Measurements from ENCODE around the gene CMTM6. TPM values are rescaled to one million over a fixed set of nuclear protein-coding genes. Genes with fewer than 3 reads are reported as not detected.
"Not testable (repeated sequence)": the region's sequence is repeated elsewhere in the genome, so short reads cannot be mapped to it uniquely, and the experiment has no call there.

CMTM6 gene
- total RNA-seq, 1 donor from 2014 or later: 8.9 TPM

GRCh38 chr3:32454731-32455608 lies 47.7 kb downstream of the CMTM6 start:
- intact Hi-C loops (cut with DNase I): no loop called here
- ATAC-seq (ENCODE audit: poor library complexity) (no peak), DNase-seq (no peak)

GRCh38 chr3:32454111-32454510 lies 48.5 kb downstream of the CMTM6 start:
- intact Hi-C loops (cut with DNase I): no loop called here
- no peak for DNase-seq
- no peak for ATAC-seq (ENCODE audit: poor library complexity)

DNA sequence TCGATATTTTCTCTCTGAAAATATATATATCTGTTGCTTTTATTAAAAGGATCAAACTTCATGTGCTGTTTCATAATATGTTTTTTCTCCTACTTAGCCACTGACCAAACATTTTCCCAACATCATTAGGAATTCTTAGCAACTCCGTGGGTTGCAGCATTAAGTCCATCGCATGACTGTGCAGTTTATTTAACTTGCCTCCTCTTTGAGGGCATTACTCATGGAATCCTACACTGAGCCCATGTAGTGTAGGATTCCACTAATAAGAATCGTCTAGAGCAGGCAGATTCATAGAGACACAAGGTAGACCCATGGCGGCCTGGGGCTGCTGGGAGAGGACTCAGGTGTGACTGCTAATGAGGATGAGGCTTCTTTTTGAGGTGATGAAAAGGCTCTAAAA lies 49.3 kb downstream of the CMTM6 start:
- intact Hi-C loops (cut with DNase I): no loop called here
- ATAC-seq (ENCODE audit: poor library complexity) (no peak), DNase-seq (no peak)

GRCh38 chr3:32452009-32452408 lies 50.6 kb downstream of the CMTM6 start:
- intact Hi-C loops (cut with DNase I): no loop called here
- DNase-seq: no peak

DNA sequence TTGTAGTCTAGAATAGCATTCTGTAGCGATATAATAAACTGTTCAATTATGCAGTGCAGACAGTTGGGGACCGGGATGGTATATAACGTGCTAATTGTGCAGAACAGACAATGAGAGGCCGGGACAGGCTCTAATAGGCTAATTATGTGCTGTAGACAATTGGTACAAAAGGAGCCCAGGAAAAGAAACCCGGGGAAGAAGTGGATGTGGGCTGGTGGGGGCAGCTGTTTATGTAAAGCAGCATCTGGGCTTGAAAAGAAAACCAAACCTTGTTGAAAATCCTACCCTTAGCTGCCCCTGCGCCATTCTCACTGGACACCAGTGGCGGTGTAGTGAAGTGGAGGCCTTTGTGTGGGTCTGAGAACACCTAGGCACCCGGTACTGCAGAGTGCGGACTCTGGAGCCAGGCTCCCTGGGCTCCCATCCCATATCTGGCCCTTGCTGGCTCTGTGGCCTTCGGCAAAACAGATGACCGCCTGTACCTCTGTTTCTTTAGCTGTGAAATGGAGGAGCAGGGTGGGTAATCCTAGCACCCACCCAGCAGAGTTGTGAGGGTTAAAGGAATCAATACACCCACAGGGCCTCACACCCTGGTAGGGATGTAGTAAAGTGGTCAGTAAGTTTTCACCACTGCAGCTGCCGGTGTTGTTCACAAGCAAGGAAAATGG lies 51.5 kb downstream of the CMTM6 start:
- intact Hi-C loops (cut with DNase I): no loop called here
- no peak for DNase-seq
- ATAC-seq (ENCODE audit: poor library complexity): no peak

More at GRCh38 chr3:32452009-32452408, 50.6 kb downstream of the CMTM6 start:
- ATAC-seq (ENCODE audit: poor library complexity): no peak

GRCh38 chr3:32450426-32450825 lies 52.2 kb downstream of the CMTM6 start:
- DNase-seq (no peak), ATAC-seq (ENCODE audit: poor library complexity) (no peak)
- intact Hi-C loops (cut with DNase I): no loop called here

GRCh38 chr3:32449691-32450090 lies 53.0 kb downstream of the CMTM6 start:
- no peak for ATAC-seq (ENCODE audit: poor library complexity)
- intact Hi-C loops (cut with DNase I): no loop called here
- no peak for DNase-seq

DNA sequence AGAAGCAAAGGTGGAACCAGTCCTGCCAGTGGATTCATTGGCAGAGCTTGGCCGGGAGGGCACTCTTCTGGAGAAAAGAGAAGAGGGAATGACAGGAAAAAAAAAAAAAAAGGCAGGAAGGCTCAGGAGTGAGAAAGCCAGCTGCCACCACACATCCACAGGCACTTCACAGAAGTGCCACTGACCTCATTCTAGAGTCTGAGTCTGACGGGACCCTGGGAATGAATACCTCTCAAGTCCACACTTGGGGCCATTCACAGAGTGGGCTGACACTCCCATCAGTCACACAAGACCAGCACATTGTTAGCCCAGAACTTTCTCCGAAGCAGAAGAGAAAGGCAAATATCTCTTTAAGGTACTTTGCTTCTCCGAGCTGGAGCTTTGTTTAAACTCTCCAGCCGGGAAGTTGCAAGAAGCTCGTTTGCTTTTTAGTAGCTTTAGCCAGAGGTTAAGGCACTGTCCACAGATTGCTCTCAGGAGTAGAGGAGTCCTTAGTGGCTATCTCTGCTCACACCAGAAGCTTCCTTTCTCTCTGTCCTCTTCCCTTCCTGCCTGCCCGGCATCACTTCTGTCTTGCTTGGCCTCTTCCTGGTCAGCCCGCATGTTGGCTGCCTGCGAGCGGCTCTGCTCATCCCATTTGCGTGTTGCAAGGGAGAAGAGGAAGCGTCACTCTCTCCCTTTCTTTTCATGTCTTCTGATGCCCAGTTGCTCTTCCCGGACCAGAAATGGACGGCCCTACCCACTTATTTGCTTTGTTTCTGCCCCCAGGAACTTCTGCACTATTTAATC lies 53.8 kb downstream of the CMTM6 start:
- DNase-seq: no peak
- ATAC-seq (ENCODE audit: poor library complexity): peak; percentile 43
- intact Hi-C loops (cut with DNase I): no loop called here

- no peak for DNase-seq
- ATAC-seq (ENCODE audit: poor library complexity): no peak
- intact Hi-C loops (cut with DNase I): no loop called here
Measured at GRCh38 chr3:32447865-32448400, 54.7 kb downstream of the CMTM6 start.

- intact Hi-C loops (cut with DNase I): no loop called here
- ATAC-seq (ENCODE audit: poor library complexity): no peak
Measured at GRCh38 chr3:32443478-32443877, 59.2 kb downstream of the CMTM6 start.

GRCh38 chr3:32442766-32443165 lies 59.9 kb downstream of the CMTM6 start:
- ATAC-seq (ENCODE audit: poor library complexity) (no peak), DNase-seq (no peak)
- intact Hi-C loops (cut with DNase I): no loop called here

More at GRCh38 chr3:32443478-32443877, 59.2 kb downstream of the CMTM6 start:
- no peak for DNase-seq

DNA sequence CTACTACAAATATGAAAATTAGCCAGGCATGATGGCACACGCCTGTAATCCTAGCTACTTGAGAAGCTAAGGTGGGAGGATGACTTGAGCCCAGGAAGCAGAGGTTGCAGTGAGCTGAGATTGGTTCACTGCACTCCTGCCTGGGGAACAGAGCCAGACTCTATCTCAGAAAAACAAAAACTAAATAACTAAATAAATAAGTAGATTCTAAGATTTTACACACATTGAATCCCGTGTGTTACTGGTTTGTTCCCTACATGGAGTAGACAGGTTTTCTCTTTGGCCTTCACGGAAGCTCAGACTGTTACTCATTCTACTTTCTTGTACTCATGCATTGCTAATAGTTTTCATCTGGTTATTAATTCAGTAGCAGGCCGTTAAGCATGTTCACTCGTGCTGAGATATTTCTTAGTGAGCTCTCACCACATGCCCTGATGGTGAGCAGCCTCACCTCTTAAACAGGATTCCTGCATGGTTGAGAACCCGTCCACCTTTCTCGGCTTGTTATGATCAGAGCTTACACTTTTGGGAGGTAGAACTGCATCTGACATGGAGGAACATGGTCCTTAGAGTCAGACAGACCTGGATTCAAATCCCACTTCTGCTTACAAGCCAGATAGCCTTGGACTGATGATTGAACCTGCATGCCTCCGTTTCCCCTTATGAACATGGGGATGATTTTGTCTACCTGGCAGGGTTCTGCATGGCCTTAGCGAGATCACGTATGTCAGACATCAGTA lies 61.9 kb downstream of the CMTM6 start:
- DNase-seq (no peak), ATAC-seq (ENCODE audit: poor library complexity) (no peak)
- intact Hi-C loops (cut with DNase I): no loop called here

- DNase-seq; ATAC-seq (ENCODE audit: poor library complexity); intact Hi-C loops (cut with DNase I): not testable (repeated sequence)
Measured at GRCh38 chr3:32439421-32439820, 63.2 kb downstream of the CMTM6 start.

DNA sequence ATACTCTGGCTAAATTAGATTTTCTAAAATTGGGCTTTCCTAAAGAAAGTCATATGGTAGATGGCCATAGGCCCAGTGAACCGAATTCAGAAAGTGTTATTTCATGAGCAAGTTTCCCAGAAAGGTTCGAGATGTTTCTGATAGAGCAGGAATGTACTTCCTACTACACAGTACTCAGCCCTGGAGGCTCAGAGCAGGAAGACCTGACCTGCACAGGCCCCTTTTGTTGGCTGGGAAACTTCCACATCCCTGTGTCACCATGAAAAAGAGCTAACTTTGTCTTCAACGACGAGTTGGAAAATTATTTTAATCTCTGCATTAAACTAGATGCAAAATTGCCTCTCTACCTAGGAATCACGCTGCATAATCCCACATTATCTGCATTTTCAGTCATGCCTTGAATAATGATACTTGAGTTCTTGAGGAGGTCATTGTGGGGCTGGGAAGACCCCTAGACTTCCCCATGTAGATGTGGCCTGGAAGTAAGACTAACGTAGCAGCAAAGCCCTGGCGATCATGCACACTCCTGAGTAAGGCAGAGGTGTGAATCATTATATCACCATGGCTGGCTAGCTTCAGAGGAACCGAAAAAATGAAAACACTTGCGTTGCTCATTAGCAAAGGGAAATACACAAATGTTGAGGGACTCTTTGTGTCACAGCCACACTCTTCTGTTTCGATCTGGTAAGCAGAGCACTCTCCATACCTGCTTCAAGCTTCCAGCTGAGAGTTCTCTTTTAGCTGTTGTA lies 63.9 kb downstream of the CMTM6 start:
- ATAC-seq (ENCODE audit: poor library complexity) (no peak), DNase-seq (no peak)
- intact Hi-C loops (cut with DNase I): no loop called here

- intact Hi-C loops (cut with DNase I): no loop called here
- DNase-seq (no peak), ATAC-seq (ENCODE audit: poor library complexity) (no peak)
Measured at GRCh38 chr3:32437896-32438295, 64.8 kb downstream of the CMTM6 start.

DNA sequence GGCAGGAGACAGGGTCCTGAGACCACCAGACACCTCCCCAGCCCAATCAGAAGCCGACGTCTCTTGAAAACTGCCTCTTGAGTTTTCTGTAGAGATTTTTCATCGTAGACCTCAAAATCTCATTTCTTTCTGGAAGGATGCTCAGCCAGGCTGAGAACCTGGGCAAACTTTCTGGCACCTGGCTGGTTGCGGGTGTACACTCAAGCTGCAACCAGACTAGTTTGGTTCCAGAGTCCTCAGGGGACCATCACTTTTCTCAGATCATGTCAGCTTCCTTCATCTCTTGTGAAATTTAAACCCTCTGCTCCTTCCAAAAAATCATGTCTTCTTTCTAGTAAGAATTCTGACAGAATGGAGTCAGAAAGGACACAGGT lies 65.8 kb downstream of the CMTM6 start:
- intact Hi-C loops (cut with DNase I): no loop called here
- DNase-seq (no peak), ATAC-seq (ENCODE audit: poor library complexity) (no peak)

DNA sequence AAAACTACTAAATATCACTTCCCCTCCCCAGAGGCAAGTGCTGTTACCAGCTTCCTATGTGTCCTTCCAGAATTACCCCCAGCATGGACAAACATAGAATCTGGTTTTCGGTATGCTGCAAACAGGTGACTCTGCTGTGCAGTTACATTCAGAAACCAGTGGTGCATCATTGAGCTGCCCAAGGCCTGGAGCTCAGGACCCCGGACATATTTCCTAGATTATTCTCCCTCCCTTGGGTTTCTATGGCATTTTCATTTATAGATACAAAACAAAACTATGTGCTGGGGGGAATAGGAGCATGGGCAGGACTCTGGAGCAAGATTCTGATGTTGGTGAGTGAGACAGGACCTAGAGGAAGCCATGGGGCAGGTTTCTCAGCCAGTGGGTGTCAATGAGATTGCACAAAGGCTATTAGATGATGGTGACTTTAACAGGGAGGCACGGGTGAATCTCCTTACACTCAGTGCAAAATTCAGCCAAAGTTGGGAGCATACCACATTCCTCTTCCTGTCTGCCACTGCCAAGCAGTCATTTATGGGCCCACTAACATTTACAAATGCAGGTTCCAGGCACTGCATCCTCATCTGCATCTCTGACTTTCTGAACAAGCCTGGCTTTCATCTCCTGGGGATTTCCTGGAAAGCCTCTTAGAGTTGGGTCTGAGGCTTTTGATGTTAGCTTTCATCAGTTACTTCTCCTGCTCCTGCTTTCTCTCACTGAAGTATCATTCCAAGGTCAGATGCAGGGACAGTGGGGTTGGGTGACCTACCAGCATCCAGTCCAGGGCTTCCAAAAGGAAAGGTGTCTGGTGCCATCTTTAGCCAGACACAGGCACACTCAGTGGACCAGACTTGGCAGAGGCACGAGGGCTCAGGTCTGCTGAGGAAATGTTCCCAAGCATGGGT lies 66.5 kb downstream of the CMTM6 start:
- no peak for DNase-seq
- no peak for ATAC-seq (ENCODE audit: poor library complexity)
- intact Hi-C loops (cut with DNase I): no loop called here

Data from Right ventricle myocardium superior (tissue), 1 donor.